Endothelial cell (in vitro differentiated cells): ENCODE data around the gene LMF2. TPM values are rescaled to one million over a fixed set of nuclear protein-coding genes. Genes with fewer than 3 reads are reported as not detected.

ENCODE experiments used
- DNase-seq: peaks from one replicate; pipeline ENCODE4 v3.0.0; 2021; ENCODE audit warnings: low spot score
- H3K27ac Mint-ChIP-seq: one replicate; pipeline ENCODE4 v1.8.0; 2021; ENCODE audit warnings: mixed read lengths, inconsistent platforms; ENCODE audit not compliant: unreplicated experiment
- H3K27me3 Mint-ChIP-seq: one replicate; pipeline ENCODE4 v1.8.0; 2021; ENCODE audit warnings: mild to moderate bottlenecking, moderate library complexity, mixed read lengths, inconsistent platforms; ENCODE audit not compliant: unreplicated experiment
- H3K36me3 Mint-ChIP-seq: one replicate; pipeline ENCODE4 v1.8.0; 2021; ENCODE audit warnings: mild to moderate bottlenecking, low read depth, mixed read lengths, inconsistent platforms; ENCODE audit not compliant: unreplicated experiment
- H3K4me1 Mint-ChIP-seq: one replicate; pipeline ENCODE4 v1.8.0; 2021; ENCODE audit warnings: mild to moderate bottlenecking, mixed read lengths, inconsistent platforms; ENCODE audit not compliant: unreplicated experiment
- H3K4me3 Mint-ChIP-seq: one replicate; pipeline ENCODE4 v1.8.0; 2021; ENCODE audit warnings: mild to moderate bottlenecking, mixed read lengths, inconsistent platforms; ENCODE audit not compliant: unreplicated experiment
- H3K9me3 Mint-ChIP-seq: one replicate; pipeline ENCODE4 v1.8.0; 2021; ENCODE audit warnings: mixed read lengths, inconsistent platforms; ENCODE audit not compliant: unreplicated experiment
- CTCF ChIP-seq: fragments of 200-600 bp; sonication (generic); IDR thresholded peaks from one replicate; pipeline ENCODE4 v1.5.0; 2021; ENCODE audit warnings: antibody characterized with exemption; ENCODE audit not compliant: unreplicated experiment
- total RNA-seq: library from RNA; stranded (reverse); fragmentation: NEBNext Ultra II Directional; extraction: Animal tissue kit (Norgen Biotek cat#: 25700); gene quantifications from one replicate; pipeline ENCODE4 v1.2.1, GENCODE V29; 2021; ENCODE audit not compliant: unreplicated experiment

Gene LMF2
- total RNA-seq, 1 donor from 2014 or later = 88.2 TPM

- no peak overlapping the region for H3K4me3 Mint-ChIP-seq
Observed at GRCh38 chr22:50467773-50468440, 39.6 kb downstream of the LMF2 start.

GRCh38 chr22:50467341-50467740, 40.2 kb downstream of the LMF2 start:
- TF ChIP-seq CTCF = no peak
- Mint-ChIP-seq H3K36me3 (peaks cover 16% of the 10 kb centered on the region), H3K4me3 (no peak overlapping the region), H3K4me1 (peaks cover 12% of the 10 kb centered on the region), H3K27me3 (peaks cover 6% of the 10 kb centered on the region), H3K27ac (no peak overlapping the region), H3K9me3 (no peaks in the 10 kb centered on the region)
- DNase-seq = no peak

More at GRCh38 chr22:50467773-50468440, 39.6 kb downstream of the LMF2 start:
- H3K36me3 Mint-ChIP-seq = peaks cover 14% of the 10 kb centered on the region
- no peak overlapping the region for H3K27ac Mint-ChIP-seq
- H3K27me3 Mint-ChIP-seq = peaks cover 6% of the 10 kb centered on the region
- no peak for TF ChIP-seq CTCF
- DNase-seq = no peak
- H3K9me3 Mint-ChIP-seq = no peaks in the 10 kb centered on the region
- H3K4me1 Mint-ChIP-seq = peaks cover 12% of the 10 kb centered on the region

- DNase-seq = no peak
- H3K4me1 Mint-ChIP-seq = peaks cover 4% of the 10 kb centered on the region
- H3K27me3 Mint-ChIP-seq = peaks cover 4% of the 10 kb centered on the region
- no peak for TF ChIP-seq CTCF
- H3K9me3 Mint-ChIP-seq = no peaks in the 10 kb centered on the region
- H3K4me3 Mint-ChIP-seq = no peak overlapping the region
- H3K27ac Mint-ChIP-seq = no peak overlapping the region
- H3K36me3 Mint-ChIP-seq = peaks cover 23% of the 10 kb centered on the region
Observed at GRCh38 chr22:50465066-50465930, 42.2 kb downstream of the LMF2 start.

GRCh38 chr22:50464451-50464850, 43.1 kb downstream of the LMF2 start:
- H3K9me3 Mint-ChIP-seq = no peaks in the 10 kb centered on the region
- H3K27ac Mint-ChIP-seq = no peak overlapping the region
- no peak overlapping the region for H3K4me3 Mint-ChIP-seq
- H3K27me3 Mint-ChIP-seq = peaks cover 4% of the 10 kb centered on the region
- peaks cover 3% of the 10 kb centered on the region for H3K4me1 Mint-ChIP-seq
- H3K36me3 Mint-ChIP-seq = peaks cover 26% of the 10 kb centered on the region
- TF ChIP-seq CTCF = no peak
- DNase-seq = no peak
